WI38 (cell line): ENCODE results near the gene ST3GAL4.
"Not testable (repeated sequence)": the region's sequence is repeated elsewhere in the genome, so short reads cannot be mapped to it uniquely, and the experiment has no call there.

Experiments used
- H3K4me3 ChIP-seq: 2 replicates; pipeline ENCODE4 v1.5.1; 2011; ENCODE audit warnings: low read depth, mild to moderate bottlenecking, control low read depth, low read length
- CTCF ChIP-seq: IDR thresholded peaks from 2 replicates; pipeline ENCODE4 v1.5.1; 2012; ENCODE audit warnings: low read depth, mild to moderate bottlenecking, control low read depth, low read length

The ST3GAL4 gene

GRCh38 chr11:126392633-126393013 is 37.1 kb downstream of the ST3GAL4 start:
- TF ChIP-seq CTCF: no peak

GRCh38 chr11:126393143-126393542 is 37.7 kb downstream of the ST3GAL4 start:
- no peak overlapping the region for H3K4me3 ChIP-seq
- no peak for TF ChIP-seq CTCF

More at GRCh38 chr11:126392633-126393013, 37.1 kb downstream of the ST3GAL4 start:
- H3K4me3 ChIP-seq: no peak overlapping the region

- no peak overlapping the region for H3K4me3 ChIP-seq
- no peak for TF ChIP-seq CTCF
Observed at GRCh38 chr11:126394036-126394435, 38.5 kb downstream of the ST3GAL4 start.

DNA sequence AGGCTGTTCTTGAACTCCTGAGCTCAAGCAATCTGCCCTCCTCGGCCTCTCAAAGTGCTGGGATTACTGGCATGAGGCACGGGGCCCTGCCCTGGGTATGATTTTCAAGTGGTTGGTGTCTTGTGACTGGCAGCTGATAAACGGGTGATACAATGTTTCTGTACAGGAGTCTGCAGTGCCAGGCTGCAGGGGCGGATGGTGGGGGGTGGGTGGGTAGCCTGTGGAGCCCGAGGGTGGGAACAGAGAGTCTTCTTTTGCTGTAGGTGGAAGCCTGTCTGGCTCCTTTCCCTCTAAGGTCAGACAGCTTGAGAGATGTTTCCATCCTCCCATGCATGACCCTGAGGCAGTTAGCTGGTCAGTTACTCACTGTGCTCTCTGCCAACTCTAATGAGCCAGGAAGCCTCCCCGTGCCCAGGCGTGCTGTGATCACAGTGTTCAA is 39.2 kb downstream of the ST3GAL4 start:
- not testable (repeated sequence) for H3K4me3 ChIP-seq

- H3K4me3 ChIP-seq: not testable (repeated sequence)
Observed at GRCh38 chr11:126395784-126396183, 40.3 kb downstream of the ST3GAL4 start.

DNA sequence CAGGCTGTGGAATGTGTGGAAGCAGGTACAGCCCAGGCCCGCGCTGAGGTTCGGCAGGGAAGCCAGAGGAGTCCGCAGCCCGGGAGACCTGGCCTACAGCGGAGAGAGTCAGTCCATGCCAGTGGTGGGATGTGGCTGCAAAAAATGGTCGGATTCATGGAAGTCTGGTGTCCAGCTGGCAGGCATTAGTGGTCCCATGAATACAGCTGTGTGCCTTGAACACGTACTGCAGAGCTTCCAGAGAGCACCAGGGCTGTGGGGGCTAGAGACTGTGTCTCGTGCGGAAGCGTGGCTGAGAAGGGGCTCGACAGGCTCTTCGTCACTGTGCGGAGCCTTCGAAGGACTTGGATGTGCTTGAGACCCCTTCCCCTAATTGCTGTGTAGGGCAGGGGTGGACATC is 40.8 kb downstream of the ST3GAL4 start:
- not testable (repeated sequence) for H3K4me3 ChIP-seq

GRCh38 chr11:126396965-126397364 is 41.5 kb downstream of the ST3GAL4 start:
- TF ChIP-seq CTCF: no peak
- H3K4me3 ChIP-seq: no peak overlapping the region

DNA sequence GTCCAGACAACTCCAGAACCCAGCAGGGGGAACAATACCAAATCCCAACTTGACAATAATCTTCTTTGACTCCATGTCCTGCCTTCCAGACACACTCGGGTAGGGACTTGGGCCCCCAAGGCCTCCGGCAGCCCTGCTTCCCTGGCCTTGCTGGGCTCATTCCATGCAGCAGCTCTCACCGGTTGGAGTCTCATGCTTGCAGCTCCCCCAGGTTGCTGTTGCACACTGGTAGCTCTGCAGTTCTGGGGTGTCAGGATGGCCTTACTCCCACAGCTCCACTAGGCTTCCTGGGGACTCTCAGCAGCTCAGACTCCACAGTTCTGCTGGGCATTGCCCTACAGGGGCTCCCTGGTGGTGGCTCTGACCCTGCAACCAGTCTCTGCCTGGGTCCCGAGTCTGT is 42.8 kb downstream of the ST3GAL4 start:
- no peak overlapping the region for H3K4me3 ChIP-seq
- TF ChIP-seq CTCF: no peak

DNA sequence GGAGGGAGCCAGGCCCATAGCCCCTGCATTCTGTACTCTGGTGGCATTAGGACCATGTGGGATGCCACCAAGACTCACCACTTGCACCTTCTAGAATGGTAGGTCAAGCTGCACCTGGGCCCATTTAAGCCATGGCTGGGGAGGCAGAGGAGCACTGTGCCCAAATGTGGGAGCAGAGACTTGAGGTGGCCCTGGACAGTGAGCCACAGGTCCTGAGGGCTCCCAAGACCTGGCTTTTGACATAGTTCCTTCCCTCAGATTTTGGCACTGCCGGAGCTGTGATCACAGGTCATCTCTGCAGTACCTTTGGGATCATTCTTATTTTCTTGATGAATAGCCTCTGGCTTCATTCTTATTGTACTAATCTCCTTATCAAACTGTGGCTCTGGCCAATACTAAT is 43.2 kb downstream of the ST3GAL4 start:
- TF ChIP-seq CTCF: no peak

More for the DNA sequence above, 43.2 kb downstream of the ST3GAL4 start:
- H3K4me3 ChIP-seq: no peak overlapping the region
